OCI-LY3 (cell line): ENCODE measurements around the gene UROC1.

Source experiments
- H2AFZ ChIP-seq: fragments of 200-600, 300-600 bp; shearing (Covaris generic); 2 replicates; pipeline ENCODE4 v1.6.0; 2014; ENCODE audit warnings: antibody characterized with exemption, low read depth, low read length
- H3K27ac ChIP-seq: fragments of 200-600, 300-600 bp; sonication (generic); 2 replicates; pipeline ENCODE4 v1.5.1; 2014; ENCODE audit warnings: mild to moderate bottlenecking, low read length, moderate library complexity, mixed read lengths
- H3K27me3 ChIP-seq: fragments of 200-600, 300-600 bp; sonication (generic); 2 replicates; pipeline ENCODE4 v1.6.1; 2014; ENCODE audit warnings: low read depth, low read length, mixed read lengths
- H3K36me3 ChIP-seq: fragments of 200-600, 300-600 bp; sonication (generic); replicated peaks from 2 replicates; pipeline ENCODE3; 2014; ENCODE audit warnings: low read depth, low read length, mixed read lengths
- H3K4me1 ChIP-seq: fragments of 300-600, 200-600 bp; sonication (generic); 2 replicates; pipeline ENCODE4 v1.6.1; 2014; ENCODE audit warnings: low read length, mixed read lengths
- H3K4me2 ChIP-seq: fragments of 200-600, 300-600 bp; sonication (generic); 2 replicates; pipeline ENCODE4 v1.6.1; 2014; ENCODE audit warnings: low read length, mixed read lengths
- H3K4me3 ChIP-seq: fragments of 300-600, 200-600 bp; sonication (generic); 2 replicates; pipeline ENCODE4 v1.5.1; 2014; ENCODE audit warnings: antibody characterized with exemption, mild to moderate bottlenecking, low read length, moderate library complexity
- H3K79me2 ChIP-seq: fragments of 300-600, 200-600 bp; shearing (Covaris generic); 2 replicates; pipeline ENCODE4 v1.6.1; 2014; ENCODE audit warnings: mild to moderate bottlenecking, low read length, mixed read lengths
- H3K9ac ChIP-seq: fragments of 300-600, 200-600 bp; shearing (Covaris generic); 2 replicates; pipeline ENCODE4 v1.6.0; 2014; ENCODE audit warnings: mild to moderate bottlenecking, low read length, moderate library complexity
- H3K9me3 ChIP-seq: fragments of 200-600, 300-600 bp; shearing (Covaris generic); 2 replicates; pipeline ENCODE4 v1.6.1; 2014; ENCODE audit warnings: low read length, mixed read lengths; ENCODE audit not compliant: insufficient read depth
- H4K20me1 ChIP-seq: fragments of 200-600, 300-600 bp; sonication (generic); 2 replicates; pipeline ENCODE4 v1.6.1; 2016; ENCODE audit warnings: low read length, mixed read lengths; ENCODE audit not compliant: insufficient read depth
- CTCF ChIP-seq: fragments of 200-600, 300-600 bp; sonication (generic); IDR thresholded peaks from 2 replicates; pipeline ENCODE4 v1.5.1; 2014; ENCODE audit warnings: antibody characterized with exemption, low read length, low read depth
- EZH2phosphoT487 ChIP-seq: fragments of 200-600 bp; shearing (Covaris generic); IDR thresholded peaks from 2 replicates; pipeline ENCODE4 v1.6.1; 2018; ENCODE audit warnings: antibody characterized with exemption, mixed run types, low read depth

UROC1 gene

DNA sequence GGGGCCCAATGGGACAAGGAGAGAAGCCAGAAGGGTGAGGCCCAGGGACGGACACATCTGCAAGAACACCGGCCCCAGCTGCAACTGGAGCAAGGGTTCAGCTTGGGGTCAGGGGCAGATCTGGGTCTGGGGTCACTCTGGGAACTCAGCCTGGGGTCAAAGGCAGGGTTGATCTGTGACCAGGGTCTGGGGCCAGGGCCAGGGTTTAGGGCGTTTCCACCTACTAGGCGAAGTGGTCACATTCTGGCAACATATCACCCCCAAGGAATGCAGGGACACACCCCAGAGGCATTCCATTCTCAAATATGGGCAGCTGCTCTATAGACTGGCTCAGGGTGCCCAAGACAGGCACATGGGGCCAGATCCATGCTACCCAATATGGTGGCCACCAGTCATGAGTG is 9.0 kb downstream of the UROC1 start:
- no peak overlapping the region for H3K4me3 ChIP-seq
- no peak overlapping the region for H2AFZ ChIP-seq
- H3K4me1 ChIP-seq, result no peaks in the 10 kb centered on the region
- H3K27me3 ChIP-seq, result 0 out of 2 replicates have a peak, but pooled peaks cover 3% of the 10 kb centered on the region
- no peak overlapping the region for H3K27ac ChIP-seq
- H3K36me3 ChIP-seq, result no peaks in the 10 kb centered on the region
- TF ChIP-seq EZH2phosphoT487 (no peak), CTCF (no peak)
- H3K4me2 ChIP-seq, result no peak overlapping the region
- H3K9ac ChIP-seq, result no peak overlapping the region
- H3K79me2 ChIP-seq, result no peaks in the 10 kb centered on the region
- no peaks in the 10 kb centered on the region for H4K20me1 ChIP-seq
- H3K9me3 ChIP-seq, result no peaks in the 10 kb centered on the region

- Histone ChIP-seq H3K27ac (no peak overlapping the region), H3K4me1 (no peaks in the 10 kb centered on the region), H2AFZ (no peak overlapping the region), H3K79me2 (no peaks in the 10 kb centered on the region), H3K9ac (no peak overlapping the region), H3K4me2 (no peak overlapping the region), H3K27me3 (0 out of 2 replicates have a peak, but pooled peaks cover 3% of the 10 kb centered on the region), H3K4me3 (no peak overlapping the region), H3K9me3 (no peaks in the 10 kb centered on the region), H3K36me3 (no peaks in the 10 kb centered on the region), H4K20me1 (no peaks in the 10 kb centered on the region)
- TF ChIP-seq EZH2phosphoT487, result no peak
- no peak for TF ChIP-seq CTCF
These were observed 9.7 kb downstream of the UROC1 start for GRCh38 chr3:126507886-126508285.

GRCh38 chr3:126503701-126504100 is 13.9 kb downstream of the UROC1 start:
- no peak overlapping the region for H3K4me2 ChIP-seq
- H3K9ac ChIP-seq, result no peak overlapping the region
- TF ChIP-seq CTCF, result no peak
- no peak for TF ChIP-seq EZH2phosphoT487
- no peaks in the 10 kb centered on the region for H3K9me3 ChIP-seq
- no peaks in the 10 kb centered on the region for H3K79me2 ChIP-seq
- H3K27me3 ChIP-seq, result 0 out of 2 replicates have a peak, but pooled peaks cover 3% of the 10 kb centered on the region
- H3K4me3 ChIP-seq, result no peak overlapping the region
- H4K20me1 ChIP-seq, result no peaks in the 10 kb centered on the region
- H3K36me3 ChIP-seq, result no peaks in the 10 kb centered on the region
- H3K4me1 ChIP-seq, result no peaks in the 10 kb centered on the region
- H3K27ac ChIP-seq, result no peak overlapping the region
- no peak overlapping the region for H2AFZ ChIP-seq

GRCh38 chr3:126502656-126503055 is 14.9 kb downstream of the UROC1 start:
- no peaks in the 10 kb centered on the region for H3K9me3 ChIP-seq
- H3K36me3 ChIP-seq, result no peaks in the 10 kb centered on the region
- H2AFZ ChIP-seq, result no peak overlapping the region
- no peak overlapping the region for H3K4me3 ChIP-seq
- H3K4me1 ChIP-seq, result no peaks in the 10 kb centered on the region
- H3K4me2 ChIP-seq, result no peak overlapping the region
- H4K20me1 ChIP-seq, result no peaks in the 10 kb centered on the region
- no peaks in the 10 kb centered on the region for H3K79me2 ChIP-seq
- no peak overlapping the region for H3K27ac ChIP-seq
- TF ChIP-seq CTCF (no peak), EZH2phosphoT487 (no peak)
- 0 out of 2 replicates have a peak, but pooled peaks cover 3% of the 10 kb centered on the region for H3K27me3 ChIP-seq
- no peak overlapping the region for H3K9ac ChIP-seq
